Ovary (tissue), 9 donors: ENCODE results near the gene FAM241B. TPM values are rescaled to one million over a fixed set of nuclear protein-coding genes. Genes with fewer than 3 reads are reported as not detected.

Experiments used
- DNase-seq, 5 donors: peaks; one replicate each; pipeline ENCODE4 v3.0.0-alpha.2; 2019 to 2020
- H3K27ac ChIP-seq, 2 donors: fragments of 200-600 bp; one replicate each; pipeline versions ENCODE4 v1.5.1 to v1.8.0; 2019 to 2022
- H3K27me3 ChIP-seq: fragments of 200-600 bp; one replicate; pipeline ENCODE4 v1.8.0; 2022
- H3K36me3 ChIP-seq: fragments of 200-600 bp; sonication (generic); one replicate; pipeline ENCODE4 v1.5.1; 2019
- H3K4me1 ChIP-seq: one replicate; pipeline ENCODE4 v1.8.1; 2013; ENCODE audit warnings: mild to moderate bottlenecking, moderate library complexity; ENCODE audit not compliant: insufficient read depth
- H3K4me3 ChIP-seq: fragments of 200-600 bp; sonication (generic); one replicate; pipeline ENCODE4 v1.5.1; 2017
- H3K9me3 ChIP-seq, 2 donors: fragments of 200-600 bp in 1 of 2; sonication (generic) in 1 of 2; one replicate each; pipeline versions ENCODE4 v1.5.1 to v1.8.1; 2013 to 2019; ENCODE audit warnings: mild to moderate bottlenecking in 1 of 2, moderate library complexity in 1 of 2
- CTCF ChIP-seq, 3 donors: fragments of 450-650 bp in 2 of 3; fragments of 200-600 bp in 1 of 3; IDR thresholded peaks; one replicate each; pipeline versions ENCODE4 v1.5.1 to v1.8.0; 2016 to 2022; ENCODE audit warnings: antibody characterized with exemption in 3 of 3, mild to moderate bottlenecking in 1 of 3
- EP300 ChIP-seq: sonication (generic); formaldehyde crosslinking; IDR thresholded peaks from one replicate; pipeline ENCODE4 v1.6.1; 2017; ENCODE audit warnings: antibody characterized with exemption
- POLR2A ChIP-seq: fragments of 450-650 bp; IDR thresholded peaks from one replicate; pipeline ENCODE4 v1.6.1; 2017; ENCODE audit warnings: antibody characterized with exemption, mild to moderate bottlenecking, moderate library complexity
- WGBS, 3 donors: extraction: QIAGEN DNeasy Blood & Tissue Kit in 1 of 3; methylation state at CpG; one replicate each; pipeline versions ENCODE4 v1.1.5 to v1.1.7; 2013 to 2017; 5-methylcytosine and 5-hydroxymethylcytosine counted together
- intact Hi-C, 4 donors: fragments of 100-400 bp; cut with DNase I; formaldehyde crosslinking; loops; one replicate each; pipeline versions ENCODE4 v1.11.0 to v1.15.1; 2022 to 2023
- polyA plus RNA-seq, 2 donors: library from polyadenylated mRNA; stranded (reverse); fragments of 200-250 nt in 1 of 2; fragments of 350-450 nt in 1 of 2; fragmentation: Illumina TruSeq in 1 of 2; extraction: RNeasy Lipid Tissue Mini Kit (QIAGEN cat#74804) in 1 of 2; gene quantifications; one replicate each; pipeline ENCODE4 v1.2.3, GENCODE V29; 2013 to 2014
- total RNA-seq, 7 donors: library from RNA; depleted of rRNA in 2 of 7; stranded (reverse); fragments of >200 nt in 2 of 7; fragmentation: NEBNext Ultra II Directional in 3 of 7; extraction: Animal tissue kit (Norgen Biotek cat#: 25700) in 3 of 7; gene quantifications; one replicate each; pipeline versions ENCODE4 v1.1.0 to v1.2.4, GENCODE V29; 2016 to 2023
- donor health status: DM: no; HTN: no; CAD: no; lungs with moderate emphysema.
- donor health status: DM: no; HTN: no; CAD: no.
- donor health status: Bipolar disorder and iron deficiency.
- donor health status: DM: yes; HTN: yes; CAD: no.
- donor health status: DM: no; HTN: no; CAD: no.
- donor health status: DM: yes; HTN: yes; CAD: no.

FAM241B gene
- total and polyA plus RNA-seq, 9 donors: 1.2 to 3.1 (median 2.0) TPM

- no peak for DNase-seq
- Histone ChIP-seq H3K4me3 (no peak overlapping the region), H3K9me3 (no peaks in the 10 kb centered on the region), H3K27ac (no peak overlapping the region), H3K36me3 (no peaks in the 10 kb centered on the region), H3K4me1 (no peaks in the 10 kb centered on the region), H3K27me3 (no peaks in the 10 kb centered on the region)
- 80 to 82% (median 82%) methylated on average over 9 of the region's 9 CpGs for WGBS, 3 donors
- intact Hi-C loops: no loop called here
- no peak for TF ChIP-seq CTCF (IDR thresholded peaks at IDR 0.05)
Observed at GRCh38 chr10:69663369-69663947, 33.4 kb downstream of the FAM241B start.

- Histone ChIP-seq H3K4me1 (no peaks in the 10 kb centered on the region), H3K27ac (no peak overlapping the region), H3K9me3 (no peaks in the 10 kb centered on the region), H3K4me3 (no peak overlapping the region), H3K27me3 (no peaks in the 10 kb centered on the region), H3K36me3 (no peaks in the 10 kb centered on the region)
- DNase-seq: no peak
- intact Hi-C loops: no loop called here
- TF ChIP-seq CTCF (IDR thresholded peaks at IDR 0.05) (no peak), POLR2A (no peak), EP300 (no peak)
- 64 to 68% (median 67%) methylated on average over 17 of the region's 17 CpGs for WGBS, 3 donors
Observed at GRCh38 chr10:69665474-69666320, 35.6 kb downstream of the FAM241B start.

GRCh38 chr10:69666756-69667155, 36.7 kb downstream of the FAM241B start:
- H3K36me3 ChIP-seq: no peaks in the 10 kb centered on the region
- intact Hi-C loops: no loop called here
- H3K27ac ChIP-seq: no peak overlapping the region
- H3K9me3 ChIP-seq: no peaks in the 10 kb centered on the region
- H3K4me1 ChIP-seq: no peaks in the 10 kb centered on the region
- H3K27me3 ChIP-seq: no peaks in the 10 kb centered on the region
- H3K4me3 ChIP-seq: no peak overlapping the region
- DNase-seq: no peak
- 86 to 93% (median 92%) methylated on average over 4 of the region's 4 CpGs for WGBS, 3 donors
- TF ChIP-seq POLR2A: no peak
- no peak for TF ChIP-seq CTCF (IDR thresholded peaks at IDR 0.05)
- TF ChIP-seq EP300: no peak

GRCh38 chr10:69668721-69669120, 38.7 kb downstream of the FAM241B start:
- Histone ChIP-seq H3K36me3 (no peaks in the 10 kb centered on the region), H3K27ac (no peak overlapping the region), H3K4me3 (no peak overlapping the region), H3K27me3 (no peaks in the 10 kb centered on the region), H3K4me1 (no peaks in the 10 kb centered on the region), H3K9me3 (no peaks in the 10 kb centered on the region)
- DNase-seq: no peak
- no peak for TF ChIP-seq POLR2A
- no peak for TF ChIP-seq EP300
- no peak for TF ChIP-seq CTCF (IDR thresholded peaks at IDR 0.05)
- 81 to 84% (median 84%) methylated on average over 5 of the region's 5 CpGs for WGBS, 3 donors
- intact Hi-C loops: no loop called here
